T-cell (primary cell): ENCODE data around the gene SCARB1. TPM values are rescaled to one million over a fixed set of nuclear protein-coding genes. Genes with fewer than 3 reads are reported as not detected.

ENCODE experiments used
- ATAC-seq, 4 experiments: fragments of 200-7000 bp in 3 of 4; fragments of 150-1000 bp in 1 of 4; cut with Tn5 transposase; replicated peaks in 1 of 4; 1 replicate in 3 of 4; 2 replicates in 1 of 4; pipeline ENCODE4 v1.10.0; 2021; ENCODE audit warnings: moderate library complexity in 3 of 4, mild to moderate bottlenecking in 2 of 4, moderate number of reproducible peaks in 1 of 4
- CTCF ChIA-PET, 2 donors: fragments of 300-600 bp; sonication (Branson Sonifier 250); formaldehyde crosslinking; loops; one replicate each; lab custom pipeline; 2022; ENCODE audit warnings: antibody characterized with exemption in 2 of 2; lab: Charles Lee
- POLR2A ChIA-PET, 2 donors: fragments of 300-600 bp; sonication (Branson Sonifier 250); formaldehyde crosslinking; loops; one replicate each; lab custom pipeline; 2022; ENCODE audit warnings: antibody characterized with exemption in 2 of 2; lab: Charles Lee
- DNase-seq, 35 experiments: peaks; one replicate each; pipeline versions ENCODE4 v3.0.0 to v3.0.0-alpha.2; 2013 to 2023
- H3K27ac ChIP-seq: one replicate; pipeline ENCODE4 v1.5.1; 2013; ENCODE audit warnings: low read length
- H3K27me3 ChIP-seq, 2 experiments: replicated peaks in 1 of 2; 1 replicate in 1 of 2; 2 replicates in 1 of 2; pipeline versions ENCODE4 v1.6.1 to v1.7.0; 2013; ENCODE audit warnings: low read length in 1 of 2, mixed read lengths in 1 of 2; ENCODE audit not compliant: control insufficient read depth in 2 of 2, insufficient read depth in 2 of 2; ENCODE audit errors: extremely low read depth in 1 of 2
- H3K36me3 ChIP-seq, 2 donors: 1 replicate in 1 of 2; 2 replicates in 1 of 2; pipeline versions ENCODE4 v1.6.1 to v1.7.0; 2013; ENCODE audit warnings: low read length in 1 of 2; ENCODE audit not compliant: control insufficient read depth in 2 of 2, insufficient read depth in 1 of 2; ENCODE audit errors: extremely low read depth in 1 of 2
- H3K4me1 ChIP-seq, 2 experiments: 1 replicate in 1 of 2; 2 replicates in 1 of 2; pipeline versions ENCODE4 v1.6.1 to v1.7.0; 2013; ENCODE audit warnings: low read length in 2 of 2, mixed read lengths in 1 of 2; ENCODE audit not compliant: insufficient read depth in 2 of 2, control insufficient read depth in 1 of 2; ENCODE audit errors: extremely low read depth in 1 of 2
- H3K4me3 ChIP-seq, 2 donors: 1 replicate in 1 of 2; 2 replicates in 1 of 2; pipeline versions ENCODE4 v1.5.1 to v1.7.0; 2013; ENCODE audit warnings: mild to moderate bottlenecking in 2 of 2, low read length in 1 of 2, moderate library complexity in 1 of 2; ENCODE audit not compliant: control insufficient read depth in 1 of 2; ENCODE audit errors: extremely low read depth in 1 of 2
- H3K9me3 ChIP-seq: 2 replicates; pipeline ENCODE4 v1.7.0; 2013
- H3K27ac Mint-ChIP-seq, 2 donors: one replicate each; pipeline ENCODE4 v1.8.0; 2020 to 2021; ENCODE audit warnings: mild to moderate bottlenecking in 2 of 2, mixed read lengths in 2 of 2
- H3K27me3 Mint-ChIP-seq, 2 donors: one replicate each; pipeline ENCODE4 v1.8.0; 2021 to 2022; ENCODE audit warnings: mixed read lengths in 2 of 2
- H3K36me3 Mint-ChIP-seq: one replicate; pipeline ENCODE4 v1.8.0; 2021; ENCODE audit warnings: mixed read lengths
- H3K4me1 Mint-ChIP-seq, 3 donors: one replicate each; pipeline ENCODE4 v1.8.0; 2020 to 2022; ENCODE audit warnings: mixed read lengths in 3 of 3, mild to moderate bottlenecking in 1 of 3
- H3K4me3 Mint-ChIP-seq, 3 donors: one replicate each; pipeline ENCODE4 v1.8.0; 2020 to 2022; ENCODE audit warnings: mild to moderate bottlenecking in 3 of 3, mixed read lengths in 3 of 3, moderate library complexity in 3 of 3
- H3K9me3 Mint-ChIP-seq, 3 donors: one replicate each; pipeline ENCODE4 v1.8.0; 2020 to 2022; ENCODE audit warnings: mixed read lengths in 3 of 3
- WGBS: methylation state at CpG from one replicate; pipeline ENCODE4 v1.1.5; 2013; ENCODE audit warnings: missing lambda C conversion rate; ENCODE audit not compliant: insufficient coverage; 5-methylcytosine and 5-hydroxymethylcytosine counted together
- total RNA-seq, 35 experiments: library from RNA in 6 of 35; stranded (reverse) in 6 of 35; fragments of 120-200 nt in 1 of 35; gene quantifications; one replicate each; pipeline versions ENCODE4 v1.2.1 to v1.2.4 and lab custom pipeline; 2013 to 2026

SCARB1 gene
- total RNA-seq, 5 donors from 2014 or later (not counting 1 experiment from before 2014, with no cell fraction given) = 3.1 to 5.6 (median 4.5) TPM

DNA sequence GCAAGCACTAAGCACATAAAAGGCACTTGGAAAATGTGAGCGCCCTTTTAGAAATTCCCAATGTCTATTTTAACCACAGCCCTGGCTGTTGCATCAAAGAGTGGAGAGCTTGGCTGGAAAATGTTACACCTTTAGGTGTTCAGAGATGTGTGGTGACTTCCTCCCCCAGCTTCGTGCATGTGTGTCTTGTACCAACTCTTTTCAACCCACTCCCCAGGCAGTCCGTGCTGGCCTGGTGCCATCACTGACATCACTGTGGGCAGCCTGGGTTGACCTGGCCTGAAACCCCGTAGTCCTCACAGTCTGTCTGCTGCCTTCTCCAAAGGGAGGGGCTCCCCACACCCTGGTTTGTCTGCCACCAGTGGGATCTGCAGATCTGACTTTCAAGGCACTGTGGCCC lies 101.8 kb downstream of the SCARB1 start:
- WGBS = 3% methylated on average over 3 of the region's 4 CpGs

DNA sequence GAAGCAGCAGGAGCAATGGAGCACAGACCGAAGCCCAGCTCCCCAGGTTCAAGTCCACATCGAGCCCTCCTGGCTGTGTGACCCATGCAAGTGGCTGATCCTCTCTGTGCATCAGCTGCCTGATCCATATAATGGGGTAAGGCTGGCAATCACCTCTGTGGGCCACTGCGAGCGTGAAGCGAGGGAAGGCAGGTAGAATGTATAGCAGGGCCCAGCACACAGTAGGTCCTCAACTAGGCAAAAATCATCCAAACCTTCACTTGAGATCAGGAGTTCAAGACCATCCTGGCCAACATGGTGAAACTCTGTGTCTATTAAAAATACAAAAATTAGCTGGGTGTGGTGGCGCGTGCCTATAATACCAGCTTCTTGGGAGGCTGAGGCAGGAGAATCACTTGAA lies 102.6 kb downstream of the SCARB1 start:
- no peak overlapping the region for H3K27ac Mint-ChIP-seq
- CTCF ChIA-PET = interaction anchor here (0.6 to 0.7 kb wide), 2 partner anchors 13 to 81 kb away, joined by 3 to 9 read pairs; no protein-coding TSS in a partner anchor
- 96% methylated on average over 7 of the region's 7 CpGs for WGBS
- peaks cover 0 to 29% of the 10 kb centered on the region in 2 experiments for H3K27me3 ChIP-seq
- POLR2A ChIA-PET = no interaction called here
- no peaks in the 10 kb centered on the region for H3K9me3 ChIP-seq
- no peak for ATAC-seq
- H3K4me1 Mint-ChIP-seq = peaks cover 2 to 15% (median 6%) of the 10 kb centered on the region in 3 donors
- H3K4me3 ChIP-seq = no peak overlapping the region
- no peaks in the 10 kb centered on the region for H3K36me3 Mint-ChIP-seq
- no peak for DNase-seq
- H3K4me3 Mint-ChIP-seq = no peak overlapping the region
- no peak overlapping the region for H3K27ac ChIP-seq
- peaks cover 0 to 4% of the 10 kb centered on the region in 2 donors for H3K36me3 ChIP-seq
- H3K4me1 ChIP-seq = peaks cover 0 to 14% of the 10 kb centered on the region in 2 experiments
- peaks cover 0 to 6% of the 10 kb centered on the region in 2 donors for H3K27me3 Mint-ChIP-seq
- peaks cover 5 to 15% (median 6%) of the 10 kb centered on the region in 3 donors for H3K9me3 Mint-ChIP-seq

More for the DNA sequence above, 101.8 kb downstream of the SCARB1 start:
- H3K4me3 Mint-ChIP-seq = no peak overlapping the region
- H3K36me3 Mint-ChIP-seq = no peaks in the 10 kb centered on the region
- H3K27ac Mint-ChIP-seq = no peak overlapping the region
- H3K4me1 ChIP-seq = peaks cover 0 to 11% of the 10 kb centered on the region in 2 experiments
- H3K36me3 ChIP-seq = peaks cover 0 to 4% of the 10 kb centered on the region in 2 donors
- ATAC-seq (no peak), DNase-seq (no peak)
- H3K4me3 ChIP-seq = no peak overlapping the region
- H3K27ac ChIP-seq = no peak overlapping the region
- CTCF ChIA-PET = no interaction called here
- POLR2A ChIA-PET = no interaction called here
- H3K9me3 Mint-ChIP-seq = peaks cover 5 to 15% (median 6%) of the 10 kb centered on the region in 3 donors
- H3K27me3 ChIP-seq = peaks cover 0 to 28% of the 10 kb centered on the region in 2 experiments
- H3K27me3 Mint-ChIP-seq = peaks cover 0 to 6% of the 10 kb centered on the region in 2 donors
- no peaks in the 10 kb centered on the region for H3K9me3 ChIP-seq
- peaks cover 4 to 17% (median 5%) of the 10 kb centered on the region in 3 donors for H3K4me1 Mint-ChIP-seq

DNA sequence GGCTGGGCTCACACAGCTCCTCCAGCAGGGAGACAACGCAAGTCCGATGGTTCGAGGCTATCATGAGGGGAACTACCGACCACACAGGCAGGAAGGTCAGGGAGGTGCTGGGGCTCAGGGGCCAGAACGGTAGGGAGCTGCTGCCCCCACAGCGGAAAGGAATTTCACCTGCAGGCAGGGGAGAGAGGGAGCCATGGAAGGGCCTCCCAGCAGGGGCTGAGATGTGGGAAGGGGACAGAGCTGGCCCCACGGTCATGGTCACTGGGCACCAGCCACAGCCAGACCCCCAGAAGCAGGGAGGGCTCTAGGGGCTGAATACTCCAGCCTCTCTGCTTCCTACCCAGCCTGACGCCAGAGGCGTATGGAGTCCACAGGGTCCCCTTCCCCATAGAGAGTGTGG lies 103.1 kb downstream of the SCARB1 start:
- Mint-ChIP-seq H3K36me3 (no peaks in the 10 kb centered on the region), H3K4me3 (no peak overlapping the region), H3K9me3 (peaks cover 4 to 14% (median 6%) of the 10 kb centered on the region in 3 donors), H3K4me1 (peaks cover 5 to 17% (median 9%) of the 10 kb centered on the region in 3 donors), H3K27me3 (peaks cover 0 to 7% of the 10 kb centered on the region in 2 donors), H3K27ac (peak overlapping the region in 1 of 2 donors; percentile 28)
- H3K27ac ChIP-seq = no peak overlapping the region
- ChIA-PET CTCF (interaction anchor here in 1 of 2 donors (0.7 kb wide), 1 partner anchor 81 kb away, joined by 3 read pairs; no protein-coding TSS in a partner anchor), POLR2A (no interaction called here)
- H3K9me3 ChIP-seq = no peaks in the 10 kb centered on the region
- no peak for DNase-seq
- H3K4me1 ChIP-seq = peaks cover 4 to 19% of the 10 kb centered on the region in 2 experiments
- H3K4me3 ChIP-seq = no peak overlapping the region
- peaks cover 0 to 33% of the 10 kb centered on the region in 2 experiments for H3K27me3 ChIP-seq
- no peak for ATAC-seq
- H3K36me3 ChIP-seq = peaks cover 0 to 4% of the 10 kb centered on the region in 2 donors
- 75% methylated on average over 9 of the region's 9 CpGs for WGBS

GRCh38 chr12:124759841-124760503 lies 103.7 kb downstream of the SCARB1 start:
- no peak for DNase-seq
- Mint-ChIP-seq H3K36me3 (no peaks in the 10 kb centered on the region), H3K27ac (no peak overlapping the region), H3K27me3 (peaks cover 0 to 12% of the 10 kb centered on the region in 2 donors), H3K4me1 (peaks cover 11 to 23% (median 15%) of the 10 kb centered on the region in 3 donors), H3K4me3 (no peak overlapping the region), H3K9me3 (peaks cover 0 to 8% (median 6%) of the 10 kb centered on the region in 3 donors)
- CTCF ChIA-PET = interaction anchor here in 1 of 2 donors (0.5 to 0.6 kb wide), 2 partner anchors 322 to 1200 kb away, joined by 3 to 6 read pairs; no protein-coding TSS in a partner anchor
- Histone ChIP-seq H3K27me3 (peaks cover 0 to 38% of the 10 kb centered on the region in 2 experiments), H3K27ac (no peak overlapping the region), H3K9me3 (no peaks in the 10 kb centered on the region), H3K4me3 (no peak overlapping the region), H3K4me1 (peaks cover 6 to 25% of the 10 kb centered on the region in 2 experiments), H3K36me3 (peaks cover 0 to 4% of the 10 kb centered on the region in 2 donors)
- ATAC-seq = no peak
- WGBS = 71% methylated on average over 13 of the region's 15 CpGs
- POLR2A ChIA-PET = no interaction called here

GRCh38 chr12:124758266-124759220 lies 105.1 kb downstream of the SCARB1 start:
- DNase-seq = no peak
- Mint-ChIP-seq H3K27me3 (peaks cover 0 to 12% of the 10 kb centered on the region in 2 donors), H3K9me3 (no peaks in the 10 kb centered on the region), H3K27ac (no peak overlapping the region), H3K36me3 (no peaks in the 10 kb centered on the region), H3K4me3 (no peak overlapping the region), H3K4me1 (peaks cover 14 to 24% (median 17%) of the 10 kb centered on the region in 3 donors)
- peaks cover 0 to 4% of the 10 kb centered on the region in 2 donors for H3K36me3 ChIP-seq
- ChIA-PET POLR2A (no interaction called here), CTCF (interaction anchor here in 1 of 2 donors (0.5 to 0.9 kb wide), 2 partner anchors 12 to 89 kb away, joined by 3 read pairs; no protein-coding TSS in a partner anchor)
- no peak overlapping the region for H3K4me3 ChIP-seq
- H3K9me3 ChIP-seq = no peaks in the 10 kb centered on the region
- 82% methylated on average over 23 of the region's 32 CpGs for WGBS
- H3K27ac ChIP-seq = no peak overlapping the region
- peaks cover 0 to 45% of the 10 kb centered on the region in 2 experiments for H3K27me3 ChIP-seq
- ATAC-seq = no peak
- H3K4me1 ChIP-seq = peaks cover 8 to 28% of the 10 kb centered on the region in 2 experiments

GRCh38 chr12:124757329-124757728 lies 106.3 kb downstream of the SCARB1 start:
- ChIA-PET POLR2A (no interaction called here), CTCF (interaction anchor here in 1 of 2 donors (0.5 kb wide), 1 partner anchor 242 kb away, joined by 4 read pairs; no protein-coding TSS in a partner anchor)
- peaks cover 8 to 25% of the 10 kb centered on the region in 2 experiments for H3K4me1 ChIP-seq
- H3K36me3 ChIP-seq = peaks cover 0 to 4% of the 10 kb centered on the region in 2 donors
- H3K27me3 ChIP-seq = peaks cover 0 to 43% of the 10 kb centered on the region in 2 experiments
- Mint-ChIP-seq H3K27me3 (peaks cover 4 to 18% of the 10 kb centered on the region in 2 donors), H3K9me3 (no peaks in the 10 kb centered on the region), H3K4me3 (no peak overlapping the region), H3K36me3 (no peaks in the 10 kb centered on the region), H3K4me1 (peaks cover 12 to 24% (median 17%) of the 10 kb centered on the region in 3 donors), H3K27ac (no peak overlapping the region)
- no peak overlapping the region for H3K4me3 ChIP-seq
- 100% methylated on average over 1 of the region's 4 CpGs for WGBS
- no peaks in the 10 kb centered on the region for H3K9me3 ChIP-seq
- no peak for ATAC-seq
- H3K27ac ChIP-seq = no peak overlapping the region
- DNase-seq = no peak
